ENCODE measurements around the gene ELOA. TPM values are rescaled to one million over a fixed set of nuclear protein-coding genes. Genes with fewer than 3 reads are reported as not detected.
A peak's percentile ranks its signal among the peaks of the same experiment; 100 is the strongest.
"Not testable (repeated sequence)": the region's sequence is repeated elsewhere in the genome, so short reads cannot be mapped to it uniquely, and the experiment has no call there.

ELOA gene
- total and polyA plus RNA-seq, 4 donors: 24.0 to 65.0 (median 31.8) TPM

DNA sequence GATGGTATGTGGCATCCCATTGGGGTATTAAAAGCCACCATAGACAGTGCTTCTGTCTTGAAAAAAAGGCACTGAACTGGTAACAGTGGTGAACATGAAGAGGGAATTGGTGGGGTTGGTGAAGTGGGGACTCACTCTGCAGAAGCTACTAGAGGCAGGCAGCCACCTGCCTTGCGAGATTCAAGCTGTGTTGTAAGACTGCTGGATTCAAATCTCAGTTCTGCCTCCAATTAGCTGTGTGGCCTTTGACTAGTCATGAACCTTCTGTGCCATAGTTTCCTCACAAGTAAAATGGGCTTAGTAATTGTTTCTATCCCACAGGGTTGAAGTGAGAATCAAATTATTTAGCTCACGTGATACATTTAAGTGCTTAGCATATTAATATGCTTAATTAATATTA is 16.6 kb upstream of the ELOA start:
- no peaks in the 10 kb centered on the region for H3K9me3 ChIP-seq (ENCODE audit: control insufficient read depth in 4 of 4, insufficient read depth in 3 of 4, low read length in 3 of 4)
- H3K36me3 ChIP-seq (ENCODE audit: control insufficient read depth in 4 of 4, insufficient read depth in 4 of 4, low read length in 4 of 4): no peaks in the 10 kb centered on the region
- peak overlapping the region in 1 of 2 donors; percentile 40 for H3K27ac ChIP-seq (ENCODE audit: low read depth in 1 of 2, low read length in 1 of 2)
- H3K4me3 ChIP-seq: no peak overlapping the region
- ATAC-seq (ENCODE audit: insufficient read depth, low FRiP score) (no peak), DNase-seq (no peak)
- no peak overlapping the region for H3K9ac ChIP-seq (ENCODE audit: insufficient read depth in 1 of 2, low read length in 2 of 2)
- WGBS, 2 donors: 58 to 60% methylated on average over 2 of the region's 2 CpGs
- H3K4me1 ChIP-seq (ENCODE audit: control insufficient read depth in 5 of 5, insufficient read depth in 5 of 5, low read length in 5 of 5): peaks cover 0 to 22% (median 20%) of the 10 kb centered on the region in 5 donors
- TF ChIP-seq, protein P1, sequence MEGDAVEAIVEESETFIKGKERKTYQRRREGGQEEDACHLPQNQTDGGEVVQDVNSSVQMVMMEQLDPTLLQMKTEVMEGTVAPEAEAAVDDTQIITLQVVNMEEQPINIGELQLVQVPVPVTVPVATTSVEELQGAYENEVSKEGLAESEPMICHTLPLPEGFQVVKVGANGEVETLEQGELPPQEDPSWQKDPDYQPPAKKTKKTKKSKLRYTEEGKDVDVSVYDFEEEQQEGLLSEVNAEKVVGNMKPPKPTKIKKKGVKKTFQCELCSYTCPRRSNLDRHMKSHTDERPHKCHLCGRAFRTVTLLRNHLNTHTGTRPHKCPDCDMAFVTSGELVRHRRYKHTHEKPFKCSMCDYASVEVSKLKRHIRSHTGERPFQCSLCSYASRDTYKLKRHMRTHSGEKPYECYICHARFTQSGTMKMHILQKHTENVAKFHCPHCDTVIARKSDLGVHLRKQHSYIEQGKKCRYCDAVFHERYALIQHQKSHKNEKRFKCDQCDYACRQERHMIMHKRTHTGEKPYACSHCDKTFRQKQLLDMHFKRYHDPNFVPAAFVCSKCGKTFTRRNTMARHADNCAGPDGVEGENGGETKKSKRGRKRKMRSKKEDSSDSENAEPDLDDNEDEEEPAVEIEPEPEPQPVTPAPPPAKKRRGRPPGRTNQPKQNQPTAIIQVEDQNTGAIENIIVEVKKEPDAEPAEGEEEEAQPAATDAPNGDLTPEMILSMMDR (IDR thresholded peaks at IDR 0.05; ENCODE audit: control extremely low read depth, extremely low read depth): no peak
- H3K27me3 ChIP-seq (ENCODE audit: control insufficient read depth in 3 of 3, insufficient read depth in 3 of 3, low read length in 2 of 3): no peaks in the 10 kb centered on the region

DNA sequence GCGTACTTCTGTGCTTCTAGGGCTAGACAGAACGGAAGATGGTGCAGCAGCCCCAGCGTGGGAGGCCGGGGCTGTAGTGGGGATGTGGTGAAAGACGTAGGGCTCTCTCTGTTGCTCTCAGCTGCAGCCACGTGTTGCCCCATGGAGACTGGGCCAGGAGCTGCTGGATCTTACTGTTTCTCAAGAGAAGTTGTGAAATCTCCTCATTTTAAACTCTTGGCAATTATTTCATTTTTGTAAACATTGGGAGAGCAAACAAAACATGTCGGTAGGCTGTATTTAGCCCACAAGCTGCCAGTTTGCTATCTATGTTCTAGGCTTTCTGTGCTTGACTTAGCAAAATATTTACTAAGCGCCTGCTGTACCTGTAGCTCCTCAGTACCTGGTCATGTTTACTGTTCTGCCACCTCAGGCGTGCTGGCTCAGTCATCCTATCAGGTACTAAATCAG is 15.9 kb upstream of the ELOA start:
- DNase-seq: peak; percentile 86 to 97 (median 95)
- peaks cover 0 to 22% (median 20%) of the 10 kb centered on the region in 5 donors for H3K4me1 ChIP-seq (ENCODE audit: control insufficient read depth in 5 of 5, insufficient read depth in 5 of 5, low read length in 5 of 5)
- H3K9ac ChIP-seq (ENCODE audit: insufficient read depth in 1 of 2, low read length in 2 of 2): peak overlapping the region in 1 of 2 donors; percentile 63
- peak; percentile 92 for ATAC-seq (ENCODE audit: insufficient read depth, low FRiP score)
- H3K27ac ChIP-seq (ENCODE audit: low read depth in 1 of 2, low read length in 1 of 2): peak overlapping the region in 1 of 2 donors; percentile 26
- H3K27me3 ChIP-seq (ENCODE audit: control insufficient read depth in 3 of 3, insufficient read depth in 3 of 3, low read length in 2 of 3): no peaks in the 10 kb centered on the region
- 33 to 37% methylated on average over 9 of the region's 9 CpGs for WGBS, 2 donors
- TF ChIP-seq, protein P1 (IDR thresholded peaks at IDR 0.05; ENCODE audit: control extremely low read depth, extremely low read depth): no peak
- H3K36me3 ChIP-seq (ENCODE audit: control insufficient read depth in 4 of 4, insufficient read depth in 4 of 4, low read length in 4 of 4): no peaks in the 10 kb centered on the region
- H3K4me3 ChIP-seq: no peak overlapping the region
- no peaks in the 10 kb centered on the region for H3K9me3 ChIP-seq (ENCODE audit: control insufficient read depth in 4 of 4, insufficient read depth in 3 of 4, low read length in 3 of 4)

DNA sequence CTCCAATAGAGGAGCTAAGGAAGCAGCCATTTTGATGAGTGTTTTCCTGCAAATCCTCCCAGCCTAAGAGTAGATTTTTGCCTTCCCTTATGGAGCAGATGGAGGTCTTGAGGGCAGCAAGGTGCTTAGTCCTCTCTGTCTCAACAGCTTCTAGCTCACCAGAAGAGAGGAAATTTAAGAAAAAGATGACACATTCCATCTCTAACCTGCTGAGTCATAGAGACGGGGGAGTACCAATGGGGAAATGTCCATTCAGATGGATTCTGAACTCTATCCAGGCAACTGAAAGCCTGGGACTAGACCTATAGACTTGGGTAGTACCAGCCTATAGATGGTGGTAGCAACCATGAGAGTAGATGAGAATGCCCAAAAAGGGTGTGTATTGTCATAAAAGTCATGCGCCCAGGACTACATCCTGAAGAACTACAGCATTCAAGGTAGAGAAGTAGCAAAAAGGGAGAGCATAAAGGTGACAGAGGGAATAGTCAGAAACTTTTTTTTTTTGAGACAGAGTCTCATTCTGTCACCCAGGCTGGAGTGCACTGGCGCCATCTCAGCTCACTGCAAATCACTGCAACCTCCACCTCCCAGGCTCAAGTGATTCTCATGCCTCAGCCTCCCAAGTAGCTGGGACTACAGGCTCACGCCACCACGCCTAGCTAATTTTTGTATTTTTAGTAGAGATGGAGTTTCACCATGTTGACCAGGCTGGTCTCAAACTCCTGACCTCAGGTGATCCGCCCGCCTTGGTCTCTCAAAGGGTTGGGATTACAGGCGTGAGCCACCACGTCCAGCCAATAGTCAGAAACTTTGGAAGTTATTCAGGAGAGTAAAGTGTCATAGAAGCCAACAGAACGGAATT is 10.7 kb upstream of the ELOA start:
- Histone ChIP-seq H3K9me3 (ENCODE audit: control insufficient read depth in 4 of 4, insufficient read depth in 3 of 4, low read length in 3 of 4) (no peaks in the 10 kb centered on the region), H3K4me3 (no peak overlapping the region), H3K4me1 (ENCODE audit: control insufficient read depth in 5 of 5, insufficient read depth in 5 of 5, low read length in 5 of 5) (peaks cover 0 to 20% (median 12%) of the 10 kb centered on the region in 5 donors), H3K27ac (ENCODE audit: low read depth in 1 of 2, low read length in 1 of 2) (no peak overlapping the region), H3K36me3 (ENCODE audit: control insufficient read depth in 4 of 4, insufficient read depth in 4 of 4, low read length in 4 of 4) (no peaks in the 10 kb centered on the region), H3K9ac (ENCODE audit: insufficient read depth in 1 of 2, low read length in 2 of 2) (no peak overlapping the region), H3K27me3 (ENCODE audit: control insufficient read depth in 3 of 3, insufficient read depth in 3 of 3, low read length in 2 of 3) (no peaks in the 10 kb centered on the region)
- ATAC-seq (ENCODE audit: insufficient read depth, low FRiP score) (no peak), DNase-seq (no peak)
- 91 to 95% methylated on average over 10 of the region's 10 CpGs for WGBS, 2 donors
- TF ChIP-seq, protein P1 (IDR thresholded peaks at IDR 0.05; ENCODE audit: control extremely low read depth, extremely low read depth): no peak

DNA sequence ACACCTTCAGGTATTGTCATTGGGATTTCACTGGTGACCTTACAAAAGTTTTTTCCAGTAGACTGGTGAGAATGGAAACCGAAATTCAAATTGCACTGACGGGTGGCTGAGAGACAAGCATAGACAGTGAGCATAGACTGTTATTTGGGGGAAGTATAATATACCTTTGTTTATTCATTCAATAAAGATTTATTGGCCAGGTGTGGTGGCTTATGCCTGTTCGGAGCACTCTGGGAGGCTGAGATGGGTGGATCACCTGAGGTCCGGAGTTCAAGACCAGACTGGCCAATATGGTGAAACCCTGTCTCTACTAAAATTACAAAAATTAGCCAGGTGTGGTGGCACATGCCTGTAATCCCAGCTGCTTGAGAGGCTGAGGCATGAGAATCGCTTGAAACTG is 10.0 kb upstream of the ELOA start:
- not testable (repeated sequence) for H3K27ac ChIP-seq (ENCODE audit: low read depth in 1 of 2, low read length in 1 of 2); H3K4me3 ChIP-seq; H3K9me3 ChIP-seq (ENCODE audit: control insufficient read depth in 4 of 4, insufficient read depth in 3 of 4, low read length in 3 of 4); ATAC-seq (ENCODE audit: insufficient read depth, low FRiP score); DNase-seq; H3K36me3 ChIP-seq (ENCODE audit: control insufficient read depth in 4 of 4, insufficient read depth in 4 of 4, low read length in 4 of 4); H3K9ac ChIP-seq (ENCODE audit: insufficient read depth in 1 of 2, low read length in 2 of 2); H3K27me3 ChIP-seq (ENCODE audit: control insufficient read depth in 3 of 3, insufficient read depth in 3 of 3, low read length in 2 of 3)
- 97 to 100% methylated on average over 5 of the region's 5 CpGs for WGBS, 2 donors
- H3K4me1 ChIP-seq (ENCODE audit: control insufficient read depth in 5 of 5, insufficient read depth in 5 of 5, low read length in 5 of 5): peaks cover 0 to 15% (median 7%) of the 10 kb centered on the region in 5 donors

Data from lung (tissue), 12 donors.